NCI-H2107 (cell line): Measurements from ENCODE around the gene ZXDC.

ENCODE experiments used
- DNase-seq: peaks from one replicate; lab custom pipeline; 2025; lab: John Stamatoyannopoulos, UW

The ZXDC gene

DNA sequence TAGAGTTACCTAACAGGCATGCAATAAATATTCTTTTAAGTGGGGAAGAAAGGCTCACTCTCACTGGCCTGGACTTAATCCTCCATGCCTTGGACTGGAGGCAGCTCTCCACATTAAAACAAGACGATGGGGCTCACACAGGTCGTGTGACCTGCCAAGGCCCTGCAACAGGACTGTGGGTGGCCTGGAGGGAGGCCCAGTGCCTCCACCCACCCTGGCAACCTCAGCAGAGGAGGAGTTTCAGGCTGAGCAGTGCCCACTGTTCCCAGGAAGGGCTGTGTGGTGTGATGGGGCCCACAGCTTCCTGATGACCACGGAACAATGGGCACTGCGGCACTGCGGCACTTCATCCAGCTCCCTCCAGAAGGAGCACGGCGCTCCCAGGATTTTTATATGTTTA lies 36.3 kb upstream of the ZXDC start:
- no peak for DNase-seq

GRCh38 chr3:126511291-126511690 lies 35.6 kb upstream of the ZXDC start:
- no peak for DNase-seq

DNA sequence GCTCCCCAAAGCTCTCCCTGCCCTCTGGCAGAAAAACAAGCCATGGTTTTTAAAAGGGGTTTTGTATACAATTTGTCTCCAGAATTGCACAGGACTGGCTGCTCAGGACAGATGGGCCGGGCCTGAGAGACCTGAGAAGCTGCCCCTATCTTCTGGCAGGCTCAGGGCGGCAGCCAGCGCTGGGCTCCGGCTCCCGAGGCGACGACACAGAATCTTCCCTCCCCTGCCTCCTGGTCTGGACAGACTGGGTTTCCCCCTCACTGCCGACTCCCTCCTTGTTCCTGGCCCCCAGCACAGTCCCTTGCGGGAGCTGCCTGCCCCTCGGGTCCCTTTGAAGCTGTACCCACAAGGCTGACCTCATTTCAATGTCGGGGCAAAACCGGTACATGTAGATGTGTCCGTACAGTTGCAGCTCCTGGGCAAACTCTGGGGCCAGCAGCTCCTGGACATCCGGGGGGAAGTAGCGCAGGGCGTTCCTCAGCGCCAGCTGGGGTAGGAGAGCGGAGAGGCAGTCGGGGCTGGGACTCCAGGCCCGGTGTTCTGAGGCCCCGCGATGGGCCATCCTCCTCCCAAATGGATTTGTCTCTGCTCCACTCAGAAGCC lies 34.7 kb upstream of the ZXDC start:
- DNase-seq = no peak

DNA sequence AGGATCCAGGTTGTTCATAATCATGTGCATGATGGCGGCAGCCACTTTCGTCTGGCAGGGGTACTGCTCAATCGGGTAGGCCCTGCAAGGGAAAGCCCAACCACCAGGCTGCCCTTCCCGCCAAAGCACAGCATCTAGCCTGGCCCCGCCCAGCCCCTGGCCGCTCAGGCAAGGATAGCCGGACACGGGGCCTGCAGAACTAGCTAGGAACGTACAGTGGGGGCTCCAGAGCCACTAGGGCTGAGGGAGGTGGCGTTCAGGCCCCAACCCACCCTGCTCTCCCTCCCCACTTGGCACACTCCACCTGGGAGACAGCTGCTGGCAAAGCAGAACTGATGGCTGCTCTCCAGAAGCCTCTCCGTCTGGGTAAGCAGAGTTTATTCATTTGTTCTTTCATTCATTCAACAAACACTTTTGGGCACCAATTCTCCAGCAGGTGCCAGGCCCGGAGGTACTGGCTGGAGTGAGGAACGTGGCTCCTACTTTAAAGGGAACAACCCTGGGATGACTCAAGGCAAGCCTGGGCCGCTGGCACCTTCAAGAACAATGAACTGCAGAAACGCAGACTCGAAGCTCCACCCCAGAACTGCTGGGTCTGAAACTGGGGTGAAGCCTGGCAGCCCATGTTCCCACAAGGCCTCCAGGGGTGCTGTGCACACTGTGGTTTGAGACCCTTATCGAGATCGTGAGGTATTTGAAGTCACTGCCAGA lies 34.1 kb upstream of the ZXDC start:
- DNase-seq = no peak

DNA sequence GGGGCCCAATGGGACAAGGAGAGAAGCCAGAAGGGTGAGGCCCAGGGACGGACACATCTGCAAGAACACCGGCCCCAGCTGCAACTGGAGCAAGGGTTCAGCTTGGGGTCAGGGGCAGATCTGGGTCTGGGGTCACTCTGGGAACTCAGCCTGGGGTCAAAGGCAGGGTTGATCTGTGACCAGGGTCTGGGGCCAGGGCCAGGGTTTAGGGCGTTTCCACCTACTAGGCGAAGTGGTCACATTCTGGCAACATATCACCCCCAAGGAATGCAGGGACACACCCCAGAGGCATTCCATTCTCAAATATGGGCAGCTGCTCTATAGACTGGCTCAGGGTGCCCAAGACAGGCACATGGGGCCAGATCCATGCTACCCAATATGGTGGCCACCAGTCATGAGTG lies 32.9 kb upstream of the ZXDC start:
- DNase-seq = no peak

DNA sequence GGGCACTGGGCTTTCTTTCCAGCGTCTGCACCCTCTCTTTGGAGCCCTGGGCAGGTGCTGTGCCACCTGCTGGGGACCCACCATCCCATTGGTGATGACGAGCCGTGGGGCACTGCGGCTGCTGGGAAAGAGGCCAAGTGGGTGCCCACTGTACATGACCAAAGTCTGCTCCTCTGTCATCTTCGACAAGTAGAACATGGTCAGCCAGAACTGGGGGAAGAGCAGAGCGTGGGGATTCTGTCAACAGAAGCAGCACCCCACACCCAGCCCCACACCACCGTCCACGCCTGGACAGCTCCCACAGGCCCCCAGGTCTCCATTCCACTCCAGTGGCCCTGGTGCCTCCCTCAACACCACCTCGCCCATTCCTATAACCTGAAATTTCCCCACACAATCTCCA lies 32.2 kb upstream of the ZXDC start:
- DNase-seq = no peak

- no peak for DNase-seq
Measured at GRCh38 chr3:126503701-126504100, 28.0 kb upstream of the ZXDC start.

- DNase-seq = no peak
Measured at GRCh38 chr3:126502656-126503055, 27.0 kb upstream of the ZXDC start.

DNA sequence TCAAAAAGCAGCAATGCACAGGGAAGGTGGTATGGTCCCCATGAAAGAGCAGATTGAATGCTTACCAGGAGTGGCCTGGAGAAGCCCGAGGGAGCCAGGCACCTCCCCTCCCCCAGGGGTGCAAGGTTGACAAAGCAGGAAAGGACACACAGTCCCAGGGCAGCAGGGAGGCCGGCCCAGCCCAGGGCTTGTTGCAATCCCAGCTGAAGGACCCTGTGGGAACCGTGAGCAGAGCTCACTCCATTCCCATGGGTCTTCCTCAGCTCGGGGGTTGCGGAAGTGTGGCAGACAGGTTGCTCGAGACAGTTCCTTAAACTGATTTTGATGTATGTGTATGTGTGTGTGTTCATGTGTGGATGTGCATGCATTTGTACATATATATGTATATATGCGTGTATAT lies 26.0 kb upstream of the ZXDC start:
- DNase-seq = no peak

DNA sequence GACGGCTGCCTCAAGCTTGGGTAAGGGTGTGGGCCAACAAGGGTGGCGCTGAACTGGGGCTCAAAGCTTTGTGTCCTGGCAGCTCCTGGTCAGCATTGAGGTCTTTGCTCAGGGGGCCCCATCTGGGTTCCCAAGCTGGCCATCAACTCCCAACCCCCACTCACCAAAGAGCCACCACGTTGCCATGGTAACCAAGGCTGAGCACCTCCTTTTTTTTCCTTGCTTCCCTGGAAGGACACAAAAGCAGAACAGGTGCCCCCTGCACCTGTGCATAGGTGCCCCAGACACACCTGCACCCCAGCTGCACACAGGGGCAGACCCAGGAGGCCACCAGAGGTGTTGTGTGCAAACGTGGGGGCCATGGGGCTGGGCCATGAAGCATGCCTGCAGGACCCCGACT lies 25.4 kb upstream of the ZXDC start:
- DNase-seq = no peak

DNA sequence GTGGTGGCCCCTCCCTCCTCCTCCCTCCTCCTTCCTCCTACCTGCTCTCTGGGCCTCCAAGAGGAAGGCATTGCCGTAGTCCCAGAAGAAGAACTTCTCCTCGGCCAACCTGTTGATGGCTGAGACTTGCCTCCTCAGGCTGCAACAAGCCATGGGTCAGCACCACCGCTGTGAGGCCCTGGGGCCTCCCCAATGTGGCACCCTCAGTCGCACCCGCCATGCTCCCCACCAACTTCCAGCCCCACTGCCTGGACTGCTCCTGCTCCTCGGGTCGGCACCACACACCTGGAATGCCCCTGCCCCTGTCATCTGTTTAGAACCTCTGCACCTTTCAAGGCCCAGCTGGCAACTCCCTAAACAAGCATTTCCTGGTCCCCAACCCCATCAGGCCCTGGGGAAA lies 24.3 kb upstream of the ZXDC start:
- DNase-seq = no peak

- no peak for DNase-seq
Measured at GRCh38 chr3:126499401-126499800, 23.7 kb upstream of the ZXDC start.

DNA sequence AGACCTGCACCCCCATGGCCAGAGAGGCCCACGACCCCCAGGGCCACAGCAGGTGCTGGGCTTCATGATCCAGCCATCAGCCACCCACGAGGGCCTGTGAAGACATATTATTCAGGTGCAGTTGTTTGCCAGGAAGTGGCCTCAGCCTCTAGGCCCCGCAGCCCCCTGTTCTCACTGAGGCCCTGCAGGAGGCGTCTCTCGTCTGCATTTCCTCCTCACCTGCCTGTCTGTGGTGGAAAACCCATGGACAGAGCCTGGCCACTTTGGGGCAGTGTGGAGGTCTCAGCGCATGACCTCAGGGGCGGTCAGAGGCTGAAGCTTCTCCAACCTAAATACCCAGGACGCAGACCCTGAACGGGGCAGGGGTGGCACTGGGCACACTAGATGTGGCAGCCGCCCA lies 23.2 kb upstream of the ZXDC start:
- no peak for DNase-seq

DNA sequence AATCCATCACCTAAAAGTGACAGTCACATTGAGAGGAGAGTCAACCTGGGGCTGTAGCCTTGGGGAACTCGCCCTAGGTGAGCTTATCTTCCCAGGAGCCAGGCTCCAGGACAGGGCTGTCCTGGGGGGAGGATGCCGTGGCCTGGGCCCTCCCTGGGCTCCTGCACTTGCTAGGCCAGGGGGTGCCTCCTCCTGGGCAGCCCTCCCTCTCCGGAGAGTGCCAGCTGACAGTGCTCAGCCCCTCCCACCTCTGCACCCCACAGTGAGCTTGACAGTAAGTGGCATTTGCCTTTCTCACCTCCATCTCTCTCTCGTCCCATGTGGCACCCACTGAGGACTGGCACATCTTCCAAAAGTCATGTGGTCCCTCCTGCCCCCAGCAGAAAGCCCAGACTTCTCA lies 22.8 kb upstream of the ZXDC start:
- no peak for DNase-seq

- DNase-seq = no peak
Measured at GRCh38 chr3:126497956-126498355, 22.3 kb upstream of the ZXDC start.

DNA sequence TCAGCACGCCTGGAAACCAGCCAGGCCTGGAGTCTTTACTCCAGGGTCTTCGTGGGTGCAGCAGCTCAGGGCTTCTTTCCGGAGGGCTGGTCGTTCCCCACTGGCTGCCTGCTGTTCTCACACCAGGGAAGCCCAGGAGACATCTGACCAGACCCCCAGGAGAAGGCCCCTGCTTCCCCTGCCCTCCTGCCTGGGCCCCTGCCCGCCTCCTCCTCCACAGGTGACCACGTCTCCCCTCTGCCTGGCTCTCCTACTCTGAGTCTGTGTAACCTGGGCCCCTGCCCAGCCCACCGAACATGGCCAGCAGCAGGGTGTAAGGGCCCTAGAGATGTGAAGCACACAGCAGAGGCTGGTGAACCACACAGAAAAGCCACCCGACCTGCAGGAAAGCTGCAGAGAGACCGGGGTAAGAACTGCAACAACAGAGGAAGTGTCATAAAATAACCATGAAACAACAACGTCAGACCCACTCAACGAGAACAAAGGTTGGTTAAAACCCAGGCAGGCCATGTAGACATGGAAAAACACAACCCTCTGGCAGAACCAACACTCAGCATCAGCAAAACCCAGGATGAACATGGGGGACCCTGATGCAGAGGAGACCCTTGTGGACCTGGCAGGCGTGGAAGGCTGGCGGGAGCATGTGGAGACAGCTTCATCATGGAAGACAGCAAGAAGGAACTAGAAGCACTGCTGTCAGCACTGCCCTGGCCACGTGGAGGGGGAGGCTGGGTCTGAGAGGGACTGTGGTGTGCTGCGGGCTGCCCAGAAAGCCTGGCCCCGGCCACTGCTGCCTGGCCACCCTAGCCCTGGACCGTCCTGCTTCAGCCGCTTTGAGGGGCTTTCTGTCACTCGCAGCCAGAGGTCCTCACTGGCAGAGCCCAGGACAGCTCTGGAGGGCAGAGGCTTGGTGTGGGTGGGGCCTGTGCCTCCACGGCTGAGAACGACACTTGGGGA lies 21.5 kb upstream of the ZXDC start:
- no peak for DNase-seq

DNA sequence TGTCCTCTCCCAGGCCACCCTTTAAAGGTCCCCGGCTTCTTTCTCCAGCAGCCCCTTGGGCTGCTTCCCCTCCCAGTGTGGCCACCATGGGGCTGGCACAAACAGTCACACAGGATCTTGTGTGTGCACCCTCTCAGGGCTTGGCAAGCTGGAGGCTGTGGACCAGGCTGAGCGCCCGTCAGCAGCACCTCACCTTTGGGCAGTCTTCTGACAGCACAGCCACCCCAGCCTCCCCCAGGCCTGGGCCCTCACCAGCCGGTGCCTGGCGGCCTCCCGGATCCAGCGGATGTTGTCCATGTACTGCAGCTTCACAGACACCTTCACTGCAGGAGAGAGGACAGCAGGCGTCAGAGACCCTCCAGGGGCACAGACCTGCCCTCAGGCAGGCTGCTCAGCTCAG lies 20.1 kb upstream of the ZXDC start:
- no peak for DNase-seq

- no peak for DNase-seq
Measured at GRCh38 chr3:126494970-126495230, 19.2 kb upstream of the ZXDC start.

GRCh38 chr3:126494204-126494969 lies 18.7 kb upstream of the ZXDC start:
- DNase-seq = no peak

GRCh38 chr3:126493739-126494138 lies 18.0 kb upstream of the ZXDC start:
- peak; percentile 79 for DNase-seq

- no peak for DNase-seq
Measured at GRCh38 chr3:126493051-126493450, 17.4 kb upstream of the ZXDC start.

- DNase-seq = no peak
Measured at GRCh38 chr3:126491221-126492013, 15.7 kb upstream of the ZXDC start.
